ENCODE results near the gene KIRREL3.
A peak's percentile ranks its signal among the peaks of the same experiment; 100 is the strongest.
"Not testable (repeated sequence)": the region's sequence is repeated elsewhere in the genome, so short reads cannot be mapped to it uniquely, and the experiment has no call there.

The KIRREL3 gene

GRCh38 chr11:126411971-126412381, 588.6 kb downstream of the KIRREL3 start:
- no peak for DNase-seq

- no peak for DNase-seq
Measured at GRCh38 chr11:126410649-126411048, 589.9 kb downstream of the KIRREL3 start.

- no peak for DNase-seq
Measured at GRCh38 chr11:126409620-126409985, 591.0 kb downstream of the KIRREL3 start.

- DNase-seq = no peak
Measured at GRCh38 chr11:126408901-126409619, 591.5 kb downstream of the KIRREL3 start.

- no peak for DNase-seq
Measured at GRCh38 chr11:126408496-126408895, 592.1 kb downstream of the KIRREL3 start.

GRCh38 chr11:126407682-126408288, 592.8 kb downstream of the KIRREL3 start:
- no peak for DNase-seq

GRCh38 chr11:126407101-126407521, 593.5 kb downstream of the KIRREL3 start:
- DNase-seq = no peak

GRCh38 chr11:126406368-126406767, 594.2 kb downstream of the KIRREL3 start:
- no peak for DNase-seq

- DNase-seq = no peak
Measured at GRCh38 chr11:126405906-126406305, 594.7 kb downstream of the KIRREL3 start.

GRCh38 chr11:126405374-126405773, 595.2 kb downstream of the KIRREL3 start:
- DNase-seq = no peak

- peak; percentile 28 for DNase-seq
Measured at GRCh38 chr11:126404367-126404766, 596.2 kb downstream of the KIRREL3 start.

- no peak for DNase-seq
Measured at GRCh38 chr11:126403658-126404057, 596.9 kb downstream of the KIRREL3 start.

- DNase-seq = no peak
Measured at GRCh38 chr11:126403022-126403581, 597.5 kb downstream of the KIRREL3 start.

GRCh38 chr11:126400479-126400878, 600.1 kb downstream of the KIRREL3 start:
- DNase-seq = no peak

GRCh38 chr11:126400019-126400418, 600.6 kb downstream of the KIRREL3 start:
- no peak for DNase-seq

GRCh38 chr11:126398721-126399120, 601.8 kb downstream of the KIRREL3 start:
- DNase-seq = no peak

GRCh38 chr11:126398296-126398695, 602.3 kb downstream of the KIRREL3 start:
- no peak for DNase-seq

GRCh38 chr11:126396965-126397364, 603.6 kb downstream of the KIRREL3 start:
- no peak for DNase-seq

- DNase-seq = not testable (repeated sequence)
Measured at GRCh38 chr11:126396266-126396665, 604.3 kb downstream of the KIRREL3 start.

GRCh38 chr11:126395784-126396183, 604.8 kb downstream of the KIRREL3 start:
- not testable (repeated sequence) for DNase-seq

GRCh38 chr11:126394634-126395072, 605.9 kb downstream of the KIRREL3 start:
- not testable (repeated sequence) for DNase-seq

- DNase-seq = no peak
Measured at GRCh38 chr11:126394036-126394435, 606.5 kb downstream of the KIRREL3 start.

- DNase-seq = no peak
Measured at GRCh38 chr11:126393143-126393542, 607.4 kb downstream of the KIRREL3 start.

- DNase-seq = no peak
Measured at GRCh38 chr11:126392633-126393013, 607.9 kb downstream of the KIRREL3 start.
